NCI-H774 (cell line): ENCODE data around the gene CAMKK2.

ENCODE experiments used
- DNase-seq: peaks from one replicate; lab custom pipeline; 2025; lab: John Stamatoyannopoulos, UW

CAMKK2 gene

GRCh38 chr12:121191151-121191550, 105.4 kb downstream of the CAMKK2 start:
- no peak for DNase-seq

GRCh38 chr12:121190523-121191031, 105.9 kb downstream of the CAMKK2 start:
- DNase-seq: no peak

DNA sequence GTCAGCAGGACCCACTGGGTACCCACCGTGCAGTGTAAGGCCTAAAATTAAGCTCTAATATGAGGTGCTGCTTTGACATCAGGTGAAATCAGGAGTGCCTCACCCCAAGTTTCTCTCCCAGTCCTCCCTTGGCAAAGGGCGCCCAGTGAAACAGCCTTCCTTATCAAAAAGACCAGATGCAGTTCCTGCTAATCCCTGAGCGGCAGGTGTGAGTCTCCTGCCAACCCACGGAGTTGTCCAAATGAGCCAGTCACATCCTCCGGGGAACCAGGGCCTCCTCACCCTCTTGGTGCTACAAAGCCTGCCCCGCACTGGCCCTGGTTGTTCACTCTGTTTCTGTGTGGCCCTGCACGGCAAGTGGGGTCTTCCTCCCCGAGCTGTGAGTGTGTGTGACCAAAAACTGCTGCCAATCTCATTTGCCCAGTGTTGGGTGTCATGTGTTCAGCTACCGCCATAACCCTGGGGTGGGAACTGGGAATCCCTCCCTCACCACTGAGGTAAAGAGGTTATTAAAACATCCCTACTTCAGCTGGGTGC, 106.8 kb downstream of the CAMKK2 start:
- no peak for DNase-seq

DNA sequence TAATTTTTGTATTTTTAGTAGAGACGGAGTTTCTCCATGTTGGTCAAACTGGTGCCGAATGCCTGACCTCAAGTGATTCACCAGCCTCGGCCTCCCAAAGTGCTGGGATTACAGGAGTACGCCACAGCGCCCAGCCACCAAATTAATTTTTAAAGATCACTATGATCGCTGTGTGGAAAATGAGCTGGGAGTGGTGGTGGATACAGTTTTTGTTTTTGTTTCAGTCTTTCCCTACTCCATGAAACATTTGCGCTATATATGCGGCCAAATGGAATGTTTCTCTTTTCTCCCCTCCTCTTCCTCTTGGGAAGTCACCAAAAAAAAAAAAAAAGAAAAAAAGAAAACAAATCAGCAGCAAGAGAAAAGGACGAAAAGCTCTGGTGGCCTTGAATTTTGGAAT, 107.4 kb downstream of the CAMKK2 start:
- DNase-seq: no peak

DNA sequence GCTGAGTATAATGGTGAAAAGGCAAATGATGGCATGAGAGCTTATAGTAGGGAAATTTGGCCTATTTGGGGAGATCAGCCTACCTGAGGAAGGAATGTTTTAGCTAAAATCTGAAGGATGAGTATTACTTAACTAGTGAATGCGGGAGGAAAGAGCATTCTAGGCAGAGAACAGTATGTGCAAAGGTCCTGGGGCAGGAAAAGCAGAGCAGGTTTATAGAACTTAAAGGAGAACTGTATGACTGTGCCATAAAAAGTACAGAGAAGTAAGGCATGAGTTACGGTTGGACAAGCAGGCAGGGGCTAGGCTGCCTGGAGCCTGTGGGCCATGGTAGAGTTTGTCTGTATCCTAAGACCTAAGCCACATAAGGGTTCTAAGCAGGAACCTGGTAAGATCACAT, 108.3 kb downstream of the CAMKK2 start:
- no peak for DNase-seq
